Stimulated activated CD8-positive, alpha-beta memory T cell treated with anti-CD3 and anti-CD28 coated beads, Interleukin-4, amount 100 ng/mL, for 48 hours (primary cell): Measurements from ENCODE around the gene FARP1.
"Not testable (repeated sequence)": the region's sequence is repeated elsewhere in the genome, so short reads cannot be mapped to it uniquely, and the experiment has no call there.

Experiments used
- DNase-seq: peaks from one replicate; pipeline ENCODE4 v3.0.0-alpha.2; 2020

Gene FARP1

GRCh38 chr13:98409281-98409680, 266.4 kb downstream of the FARP1 start:
- DNase-seq = no peak

- no peak for DNase-seq
These were observed 267.7 kb downstream of the FARP1 start for GRCh38 chr13:98410612-98411011.

- DNase-seq = no peak
These were observed 268.1 kb downstream of the FARP1 start for GRCh38 chr13:98411013-98411412.

GRCh38 chr13:98411617-98412265, 268.8 kb downstream of the FARP1 start:
- no peak for DNase-seq

- not testable (repeated sequence) for DNase-seq
These were observed 270.4 kb downstream of the FARP1 start for GRCh38 chr13:98413278-98413677.

GRCh38 chr13:98413796-98414195, 270.9 kb downstream of the FARP1 start:
- no peak for DNase-seq

- DNase-seq = no peak
These were observed 272.6 kb downstream of the FARP1 start for GRCh38 chr13:98415326-98416070.

- DNase-seq = no peak
These were observed 273.5 kb downstream of the FARP1 start for GRCh38 chr13:98416408-98416807.

- no peak for DNase-seq
These were observed 277.1 kb downstream of the FARP1 start for GRCh38 chr13:98419786-98420553.

- no peak for DNase-seq
These were observed 277.8 kb downstream of the FARP1 start for GRCh38 chr13:98420554-98421175.

GRCh38 chr13:98422046-98422445, 279.2 kb downstream of the FARP1 start:
- DNase-seq = no peak

GRCh38 chr13:98423417-98423816, 280.5 kb downstream of the FARP1 start:
- no peak for DNase-seq

- DNase-seq = no peak
These were observed 284.6 kb downstream of the FARP1 start for GRCh38 chr13:98427331-98427995.

- no peak for DNase-seq
These were observed 285.5 kb downstream of the FARP1 start for GRCh38 chr13:98428256-98428966.

- no peak for DNase-seq
These were observed 286.2 kb downstream of the FARP1 start for GRCh38 chr13:98429081-98429480.

- DNase-seq = no peak
These were observed 286.6 kb downstream of the FARP1 start for GRCh38 chr13:98429531-98429930.

- no peak for DNase-seq
These were observed 287.3 kb downstream of the FARP1 start for GRCh38 chr13:98429977-98430736.

- DNase-seq = no peak
These were observed 289.7 kb downstream of the FARP1 start for GRCh38 chr13:98432638-98433037.

- DNase-seq = no peak
These were observed 290.8 kb downstream of the FARP1 start for GRCh38 chr13:98433654-98434053.

- no peak for DNase-seq
These were observed 291.2 kb downstream of the FARP1 start for GRCh38 chr13:98434060-98434459.

- DNase-seq = no peak
These were observed 292.5 kb downstream of the FARP1 start for GRCh38 chr13:98435376-98435775.
